Neural progenitor cell (in vitro differentiated cells): ENCODE measurements around the gene PKHD1.

Experiments used
- EZH2 ChIP-seq: fragments of 200-600 bp; sonication (generic); IDR thresholded peaks from 2 replicates; pipeline ENCODE4 v1.6.1; 2017; ENCODE audit warnings: antibody characterized with exemption, mild to moderate bottlenecking, moderate library complexity
- TF ChIP-seq, protein P1 (sequence below): fragments of 200-600 bp; sonication (generic); IDR thresholded peaks from 2 replicates; pipeline ENCODE4 v1.5.1; 2017; ENCODE audit warnings: antibody characterized with exemption, mild to moderate bottlenecking

DNA sequence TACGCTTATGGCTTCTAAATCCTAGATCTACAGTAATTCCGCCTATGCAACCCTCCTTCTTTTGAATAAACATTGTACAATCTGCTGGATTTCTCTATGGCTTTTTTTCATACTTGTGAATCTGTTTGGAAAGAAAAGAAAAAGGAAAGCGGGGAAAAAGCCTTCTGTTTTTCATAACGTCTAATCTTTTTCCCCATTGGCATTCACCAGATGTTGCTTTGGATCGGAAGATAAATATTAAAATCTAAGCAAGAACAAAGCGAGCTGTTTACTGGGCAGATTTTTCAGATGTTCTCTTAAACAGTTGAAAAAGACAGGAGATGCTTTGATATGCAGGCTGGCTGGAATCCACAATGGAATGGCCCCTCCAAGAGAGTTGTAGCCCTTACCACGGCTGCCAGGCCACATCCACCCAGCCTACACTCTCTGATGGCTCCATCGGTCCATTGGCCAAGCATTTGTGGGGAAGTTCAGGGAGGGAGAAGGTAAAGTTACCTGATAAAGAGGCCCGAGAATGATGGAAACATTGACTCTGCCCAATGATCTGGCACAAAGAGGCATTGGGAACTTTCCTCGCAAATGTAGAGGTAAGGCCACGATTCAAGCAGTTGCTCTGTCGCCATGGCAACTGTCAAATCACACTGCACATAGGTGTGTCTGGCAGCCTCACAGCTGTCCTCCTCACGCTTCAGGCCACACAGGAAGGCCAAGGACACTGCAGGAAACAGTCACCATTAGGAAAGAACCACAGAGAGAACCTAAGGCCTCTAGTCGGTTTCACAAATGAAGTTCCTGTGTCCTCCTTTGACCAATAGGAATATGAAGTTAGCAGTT, 70.3 kb downstream of the PKHD1 start:
- TF ChIP-seq, protein P1, sequence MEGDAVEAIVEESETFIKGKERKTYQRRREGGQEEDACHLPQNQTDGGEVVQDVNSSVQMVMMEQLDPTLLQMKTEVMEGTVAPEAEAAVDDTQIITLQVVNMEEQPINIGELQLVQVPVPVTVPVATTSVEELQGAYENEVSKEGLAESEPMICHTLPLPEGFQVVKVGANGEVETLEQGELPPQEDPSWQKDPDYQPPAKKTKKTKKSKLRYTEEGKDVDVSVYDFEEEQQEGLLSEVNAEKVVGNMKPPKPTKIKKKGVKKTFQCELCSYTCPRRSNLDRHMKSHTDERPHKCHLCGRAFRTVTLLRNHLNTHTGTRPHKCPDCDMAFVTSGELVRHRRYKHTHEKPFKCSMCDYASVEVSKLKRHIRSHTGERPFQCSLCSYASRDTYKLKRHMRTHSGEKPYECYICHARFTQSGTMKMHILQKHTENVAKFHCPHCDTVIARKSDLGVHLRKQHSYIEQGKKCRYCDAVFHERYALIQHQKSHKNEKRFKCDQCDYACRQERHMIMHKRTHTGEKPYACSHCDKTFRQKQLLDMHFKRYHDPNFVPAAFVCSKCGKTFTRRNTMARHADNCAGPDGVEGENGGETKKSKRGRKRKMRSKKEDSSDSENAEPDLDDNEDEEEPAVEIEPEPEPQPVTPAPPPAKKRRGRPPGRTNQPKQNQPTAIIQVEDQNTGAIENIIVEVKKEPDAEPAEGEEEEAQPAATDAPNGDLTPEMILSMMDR: no peak
- TF ChIP-seq EZH2: no peak
